IMR-90 (cell line): ENCODE results near the gene RPRM. TPM values are rescaled to one million over a fixed set of nuclear protein-coding genes. Genes with fewer than 3 reads are reported as not detected.

ENCODE experiments used
- ATAC-seq: fragments of 200-7000 bp; cut with Tn5 transposase; 2 replicates; pipeline ENCODE4 v1.9.1; 2020; ENCODE audit warnings: low read depth, mild to moderate bottlenecking, moderate library complexity
- Bru-seq: library from RNA; stranded (reverse); fragments of 400-500 nt; gene quantifications from one replicate; lab custom pipeline; 2021; lab: Mats Ljungman, UMichigan
- BruChase-seq, 2 experiments: library from RNA; stranded (reverse); fragments of 400-500 nt; gene quantifications; one replicate each; lab custom pipeline; 2021; lab: Mats Ljungman, UMichigan
- BruUV-seq: library from RNA; stranded (reverse); fragments of 400-500 nt; replicated peaks from 2 replicates; lab custom pipeline; 2021; lab: Mats Ljungman, UMichigan
- CTCF ChIA-PET: fragments of 300-600 bp; formaldehyde crosslinking; extraction: SDS; loops from one replicate; lab custom pipeline; 2021; ENCODE audit warnings: antibody characterized with exemption; lab: Yijun Ruan, JAX
- POLR2A ChIA-PET: fragments of 300-600 bp; sonication (Branson Sonifier 250); formaldehyde crosslinking; loops from one replicate; lab custom pipeline; 2022; ENCODE audit warnings: antibody characterized with exemption; ENCODE audit not compliant: unreplicated experiment; lab: Charles Lee
- DNase-seq: peaks from one replicate; pipeline ENCODE4 v3.0.0; 2013
- H2AFZ ChIP-seq: replicated peaks from 2 replicates; pipeline ENCODE3; 2013; ENCODE audit warnings: low read length, mild to moderate bottlenecking; ENCODE audit not compliant: poor library complexity
- H2AK5ac ChIP-seq: 2 replicates; pipeline ENCODE4 v1.6.1; 2013; ENCODE audit warnings: low read depth, low read length, inconsistent platforms
- H2AK9ac ChIP-seq: replicated peaks from 2 replicates; pipeline ENCODE3; 2013; ENCODE audit warnings: mild to moderate bottlenecking, low read depth, low read length, moderate library complexity; ENCODE audit not compliant: poor library complexity
- H2BK120ac ChIP-seq: 2 replicates; pipeline ENCODE4 v1.6.1; 2013; ENCODE audit warnings: low read depth, low read length, inconsistent platforms
- H2BK15ac ChIP-seq: 3 replicates; pipeline ENCODE4 v1.6.1; 2013; ENCODE audit warnings: low read depth, low read length, inconsistent platforms
- H2BK20ac ChIP-seq: 2 replicates; pipeline ENCODE4 v1.6.1; 2013; ENCODE audit warnings: low read depth, mild to moderate bottlenecking, inconsistent platforms, low read length, moderate library complexity
- H2BK5ac ChIP-seq: 2 replicates; pipeline ENCODE4 v1.6.1; 2013; ENCODE audit warnings: mild to moderate bottlenecking, low read depth, low read length, inconsistent platforms; ENCODE audit not compliant: poor library complexity, severe bottlenecking
- H3K14ac ChIP-seq: replicated peaks from 2 replicates; pipeline ENCODE4 v1.6.1; 2013; ENCODE audit warnings: low read depth, low read length, inconsistent platforms
- H3K18ac ChIP-seq: 2 replicates; pipeline ENCODE4 v1.6.1; 2013; ENCODE audit warnings: low read depth, low read length, control low read depth
- H3K23ac ChIP-seq: 2 replicates; pipeline ENCODE4 v1.6.1; 2013; ENCODE audit warnings: low read depth, low read length, inconsistent platforms
- H3K27ac ChIP-seq: 2 replicates; pipeline ENCODE4 v1.5.1; 2013; ENCODE audit warnings: mild to moderate bottlenecking, control low read depth, low read length; ENCODE audit not compliant: insufficient read depth
- H3K27me3 ChIP-seq: 2 replicates; pipeline ENCODE4 v1.6.1; 2013; ENCODE audit warnings: low read length; ENCODE audit not compliant: control insufficient read depth, insufficient read depth
- H3K36me3 ChIP-seq: 2 replicates; pipeline ENCODE4 v1.6.1; 2013; ENCODE audit warnings: low read length, mixed read lengths; ENCODE audit not compliant: control insufficient read depth, insufficient read depth
- H3K4ac ChIP-seq: 2 replicates; pipeline ENCODE4 v1.6.1; 2013; ENCODE audit warnings: low read depth, low read length, inconsistent platforms
- H3K4me1 ChIP-seq: 2 replicates; pipeline ENCODE4 v1.6.1; 2013; ENCODE audit warnings: low read length, mixed read lengths; ENCODE audit not compliant: control insufficient read depth, insufficient read depth
- H3K4me2 ChIP-seq: 2 replicates; pipeline ENCODE4 v1.6.1; 2013; ENCODE audit warnings: low read depth, mild to moderate bottlenecking, control low read depth, low read length, moderate library complexity
- H3K4me3 ChIP-seq: 2 replicates; pipeline ENCODE4 v1.5.1; 2013; ENCODE audit warnings: low read depth, mild to moderate bottlenecking, control low read depth, low read length, moderate library complexity; ENCODE audit not compliant: insufficient read depth
- H3K56ac ChIP-seq: 2 replicates; pipeline ENCODE4 v1.6.1; 2013; ENCODE audit warnings: low read length, inconsistent platforms; ENCODE audit not compliant: insufficient read depth; ENCODE audit errors: extremely low read depth
- H3K79me1 ChIP-seq, 2 experiments: 2 replicates each; pipeline ENCODE4 v1.6.1; 2013; ENCODE audit warnings: low read length in 2 of 2, inconsistent platforms in 1 of 2, low read depth in 1 of 2
- H3K9ac ChIP-seq: 2 replicates; pipeline ENCODE4 v1.6.1; 2013; ENCODE audit warnings: low read depth, low read length, control low read depth
- H3K9me1 ChIP-seq: 2 replicates; pipeline ENCODE4 v1.6.1; 2013; ENCODE audit warnings: low read length, inconsistent platforms; ENCODE audit not compliant: insufficient read depth
- H3K9me3 ChIP-seq: 2 replicates; pipeline ENCODE4 v1.6.1; 2013; ENCODE audit warnings: low read length; ENCODE audit not compliant: control insufficient read depth, insufficient read depth
- H4K20me1 ChIP-seq: 2 replicates; pipeline ENCODE4 v1.6.1; 2013; ENCODE audit warnings: low read length, inconsistent platforms; ENCODE audit not compliant: insufficient read depth
- H4K5ac ChIP-seq: 2 replicates; pipeline ENCODE4 v1.6.1; 2013; ENCODE audit warnings: mild to moderate bottlenecking, low read depth, low read length, control low read depth
- H4K8ac ChIP-seq, 2 experiments: 2 replicates each; pipeline ENCODE4 v1.6.1; 2013; ENCODE audit warnings: low read depth in 2 of 2, low read length in 2 of 2, control low read depth in 1 of 2, inconsistent platforms in 1 of 2
- H4K91ac ChIP-seq: 2 replicates; pipeline ENCODE4 v1.6.1; 2013; ENCODE audit warnings: low read depth, low read length, inconsistent platforms; ENCODE audit not compliant: insufficient read depth
- BHLHE40 ChIP-seq: fragments of 150-350 bp; IDR thresholded peaks from 2 replicates; pipeline ENCODE4 v1.6.1; 2016; ENCODE audit warnings: mild to moderate bottlenecking, low read depth, low read length
- CHD1 ChIP-seq: IDR thresholded peaks from 2 replicates; pipeline ENCODE4 v1.6.1; 2012; ENCODE audit warnings: low read depth, low read length, improper control_type of control experiment
- CTCF ChIP-seq: conservative IDR thresholded peaks from 2 replicates; pipeline ENCODE4 v1.5.1; 2012; ENCODE audit warnings: mild to moderate bottlenecking, low read depth, low read length, improper control_type of control experiment
- MAFK ChIP-seq: IDR thresholded peaks from 2 replicates; pipeline ENCODE4 v1.6.1; 2012; ENCODE audit warnings: low read depth, low read length, improper control_type of control experiment
- MAZ ChIP-seq: IDR thresholded peaks from 2 replicates; pipeline ENCODE4 v1.6.1; 2012; ENCODE audit warnings: low read depth, mild to moderate bottlenecking, low read length, improper control_type of control experiment, moderate library complexity, borderline replicate concordance
- MXI1 ChIP-seq: IDR thresholded peaks from 2 replicates; pipeline ENCODE4 v1.6.1; 2012; ENCODE audit warnings: low read depth, mild to moderate bottlenecking, low read length, moderate library complexity, borderline replicate concordance
- NFE2L2 ChIP-seq: fragments of 150-350 bp; IDR thresholded peaks from 2 replicates; pipeline ENCODE4 v1.6.1; 2016; ENCODE audit warnings: low read depth, mild to moderate bottlenecking, low read length
- POLR2A ChIP-seq: IDR thresholded peaks from 2 replicates; pipeline ENCODE4 v1.6.1; 2012; ENCODE audit warnings: mild to moderate bottlenecking, low read depth, low read length
- RAD21 ChIP-seq: IDR thresholded peaks from 2 replicates; pipeline ENCODE4 v1.6.1; 2012; ENCODE audit warnings: low read length, improper control_type of control experiment
- RFX5 ChIP-seq: IDR thresholded peaks from 2 replicates; pipeline ENCODE4 v1.8.0; 2012; ENCODE audit warnings: low read depth, mild to moderate bottlenecking, low read length, moderate library complexity
- SMC3 ChIP-seq: fragments of 150-350 bp; IDR thresholded peaks from 2 replicates; pipeline ENCODE4 v1.6.1; 2016; ENCODE audit warnings: low read depth, mild to moderate bottlenecking, antibody characterized with exemption, low read length, moderate library complexity
- USF2 ChIP-seq: fragments of 150-350 bp; IDR thresholded peaks from 2 replicates; pipeline ENCODE4 v1.6.1; 2017; ENCODE audit warnings: mild to moderate bottlenecking, antibody characterized with exemption, low read length, low read depth
- WGBS, 2 experiments: methylation state at CpG; one replicate each; pipeline versions ENCODE4 v1.1.5 to v1.1.7; 2013; ENCODE audit warnings: missing lambda C conversion rate in 2 of 2; ENCODE audit not compliant: insufficient read length in 1 of 2; ENCODE audit errors: extremely low coverage in 2 of 2; 5-methylcytosine and 5-hydroxymethylcytosine counted together
- dilution Hi-C: fragments of 300-500 bp; cut with HindIII; formaldehyde crosslinking; loops from one replicate; pipeline ENCODE4 v1.14.3; 2018; ENCODE audit warnings: low sequenced_read_pairs; ENCODE audit not compliant: unreplicated experiment
- in situ Hi-C: fragments of 300-500 bp; cut with MboI; formaldehyde crosslinking; loops from 3 replicates; pipeline ENCODE4 v1.14.3; 2019; ENCODE audit warnings: low sequenced_read_pairs, inconsistent platforms, mixed read lengths
- intact Hi-C: fragments of 100-400 bp; cut with micrococcal nuclease; formaldehyde crosslinking; loops from 2 replicates; pipeline ENCODE4 v1.10.0; 2022
- long read RNA-seq: library from polyadenylated mRNA; unstranded; transcript quantifications from one replicate; pipeline ENCODE4 v2.0.0, GENCODE V29; 2021; ENCODE audit not compliant: unreplicated experiment
- polyA plus RNA-seq, 3 experiments: library from polyadenylated mRNA; depleted of rRNA; stranded (reverse); fragments of >200 nt; gene quantifications; 2 replicates each; pipeline ENCODE4 v1.2.3, GENCODE V29; 2012; ENCODE audit warnings: low replicate concordance in 1 of 3
- total RNA-seq: library from RNA; depleted of rRNA; stranded (reverse); fragments of >200 nt; gene quantifications from 2 replicates; pipeline ENCODE4 v1.2.3, GENCODE V29; 2012; rRNA removed

Gene RPRM
- not detected in 2 replicates for total RNA-seq
- not detected in 2 replicates for polyA plus RNA-seq (2012; rRNA removed)
- polyA plus RNA-seq (2012; cell fraction: cytosol; rRNA removed), result not detected in 2 replicates
- polyA plus RNA-seq (2012; cell fraction: nucleus; rRNA removed; ENCODE audit: low replicate concordance), result not detected in 2 replicates
- not detected for Bru-seq, nascent RNA
- BruChase-seq, experiment 1, labeled RNA remaining after a 6-hour chase, result not detected
- not detected for BruChase-seq, experiment 2, labeled RNA remaining after a 2-hour chase
- long read RNA-seq, result 0 reads

GRCh38 chr2:153478289-153479261, at the start of gene RPRM:
Gene RPRM (minus strand): TSS chr2:153478762. CDS start chr2:153478565, 197 bp downstream.
- ChIA-PET CTCF (interaction anchor here (1.1 kb wide), 1 partner anchor 8 kb away, joined by 3 read pairs; no protein-coding TSS in a partner anchor), POLR2A (no interaction called here)
- no peak within 1 kb of the TSS for H3K18ac ChIP-seq
- no peak within 1 kb of the TSS for H2BK5ac ChIP-seq
- H2BK120ac ChIP-seq, result no peak within 1 kb of the TSS
- no peak within 1 kb of the TSS for H3K14ac ChIP-seq
- H2BK20ac ChIP-seq, result no peak within 1 kb of the TSS
- peaks cover 17% of the 10 kb centered on the region for H3K27me3 ChIP-seq
- no peak for TF ChIP-seq BHLHE40
- TF ChIP-seq MAFK, result no peak
- TF ChIP-seq USF2, result no peak
- no peak for TF ChIP-seq RFX5
- peak; percentile 68 for TF ChIP-seq RAD21
- 0 out of 2 replicates have a peak, but pooled peaks have one; percentile 27 for TF ChIP-seq MAZ
- TF ChIP-seq MXI1, result no peak
- TF ChIP-seq SMC3, result peak; percentile 48; the same call in 1 of the 2 replicates
- no peak for TF ChIP-seq CHD1
- TF ChIP-seq NFE2L2, result no peak
- TF ChIP-seq POLR2A, result no peak
- TF ChIP-seq CTCF, result peak; percentile 80
- H3K27ac ChIP-seq, result no peak within 1 kb of the TSS
- ATAC-seq (peak; percentile 98), DNase-seq (peak; percentile 37)
- no peak within 1 kb of the TSS for H3K56ac ChIP-seq
- no peaks in the 10 kb centered on the region for H4K20me1 ChIP-seq
- no peak within 1 kb of the TSS for H4K5ac ChIP-seq
- no peak within 1 kb of the TSS for H3K4ac ChIP-seq
- dilution Hi-C loops, result no loop called here
- no peaks in the 10 kb centered on the region for H3K9me3 ChIP-seq
- no peaks in the 10 kb centered on the region for H3K9me1 ChIP-seq
- BruUV-seq, result no TSS peak
- H3K79me1 ChIP-seq, result no peaks in the 10 kb centered on the region
- no peaks in the 10 kb centered on the region for H3K4me1 ChIP-seq
- no peak within 1 kb of the TSS for H4K91ac ChIP-seq
- no peak within 1 kb of the TSS for H2BK15ac ChIP-seq
- no peaks in the 10 kb centered on the region for H3K36me3 ChIP-seq
- peak within 1 kb of the TSS; percentile 93 for H2AFZ ChIP-seq
- no peak within 1 kb of the TSS for H3K9ac ChIP-seq
- H3K4me2 ChIP-seq, result peak within 1 kb of the TSS; percentile 67
- H4K8ac ChIP-seq, result no peak within 1 kb of the TSS
- H2AK9ac ChIP-seq, result no peak within 1 kb of the TSS
- no peak within 1 kb of the TSS for H2AK5ac ChIP-seq
- WGBS, 2 experiments, result 1% methylated on average over 23 of the region's 93 CpGs; no CpG with 5 or more reads in 1 of the 2 experiments
- peak within 1 kb of the TSS; percentile 49 for H3K4me3 ChIP-seq
- intact Hi-C loops, result loop anchor here (1.0 kb wide), 2 partner anchors 617 to 738 kb away; no protein-coding TSS in a partner anchor
- in situ Hi-C loops, result no loop called here
- no peak within 1 kb of the TSS; the same call in 1 of the 2 replicates for H3K23ac ChIP-seq
